ENCODE data around the gene SAFB2. TPM values are rescaled to one million over a fixed set of nuclear protein-coding genes. Genes with fewer than 3 reads are reported as not detected.
A peak's percentile ranks its signal among the peaks of the same experiment; 100 is the strongest.

The SAFB2 gene
- total and polyA plus RNA-seq, 10 of the 15 experiments (the other 5 are each of a cell fraction or from before 2014, with no cell fraction given): 4.5 to 89.2 (median 42.9) TPM

- ChIA-PET RAD21 (ENCODE audit: unreplicated experiment) (interaction anchor here (1.0 kb wide), 1 partner anchor 31 kb away, joined by 3 read pairs; no protein-coding TSS in a partner anchor), SMC1A (ENCODE audit: uncharacterized antibody, unreplicated experiment) (no interaction called here), POLR2A (no interaction called here), CTCF (interaction anchor here (1.3 kb wide), 1 partner anchor 12 kb away, joined by 3 read pairs; no protein-coding TSS in a partner anchor)
- no peak overlapping the region for H2AFZ ChIP-seq (ENCODE audit: control insufficient read depth, low read depth, low read length)
- H3K36me3 ChIP-seq (ENCODE audit: control insufficient read depth in 2 of 2, insufficient read depth in 2 of 2, low read length in 1 of 2): no peaks in the 10 kb centered on the region; a peak in 1 of 4 replicates
- no peak for DNase-seq (ENCODE audit: low read depth, low spot score)
- H3K79me2 ChIP-seq (ENCODE audit: control insufficient read depth, insufficient read depth, low read length): no peaks in the 10 kb centered on the region
- in situ Hi-C loops (cut with MboI) (loop anchor here (5.0 kb wide), 1 partner anchor 521 kb away; no protein-coding TSS in a partner anchor), intact Hi-C loops (cut with micrococcal nuclease; ENCODE audit: unreplicated experiment) (no loop called here)
- H3K9me3 ChIP-seq (replicated peaks; ENCODE audit: control insufficient read depth, insufficient read depth, low read length): no peaks in the 10 kb centered on the region
- no peak overlapping the region for H3K4me2 ChIP-seq (ENCODE audit: control insufficient read depth, insufficient read depth)
- H3K4me3 ChIP-seq: no peak overlapping the region
- H4K20me1 ChIP-seq (ENCODE audit: control insufficient read depth, insufficient read depth): no peaks in the 10 kb centered on the region
- no peak overlapping the region for H3K9ac ChIP-seq (ENCODE audit: control insufficient read depth, insufficient read depth, low read length)
- no peaks in the 10 kb centered on the region for H3K27me3 ChIP-seq (replicated peaks in 1 of 2; ENCODE audit: control insufficient read depth in 2 of 2, insufficient read depth in 2 of 2, low read length in 1 of 2)
- H3K4me1 ChIP-seq (ENCODE audit: control insufficient read depth, insufficient read depth, low read length): no peaks in the 10 kb centered on the region
- peak; percentile 98 for ATAC-seq
- FAIRE-seq: no peak
- H3K27ac ChIP-seq (ENCODE audit: control insufficient read depth, insufficient read depth): no peak overlapping the region
- peak; percentile 79 for TF ChIP-seq RAD21 (IDR thresholded peaks at IDR 0.05; ENCODE audit: insufficient read depth, low read depth, low read length)
- TF ChIP-seq YY1 (IDR thresholded peaks at IDR 0.05; ENCODE audit: low read depth, low read length): peak; percentile 65; the same call in 1 of the 2 replicates
- peak; percentile 61 for TF ChIP-seq SMC3 (IDR thresholded peaks at IDR 0.05; ENCODE audit: borderline replicate concordance, low read length)
- 0 out of 2 replicates have a peak, but pooled peaks have one; percentile 21 for TF ChIP-seq RB1 (IDR thresholded peaks at IDR 0.05; ENCODE audit: borderline replicate concordance)
- TF ChIP-seq TCF7 (IDR thresholded peaks at IDR 0.05; ENCODE audit: borderline replicate concordance): no peak
- TF ChIP-seq, protein P1, sequence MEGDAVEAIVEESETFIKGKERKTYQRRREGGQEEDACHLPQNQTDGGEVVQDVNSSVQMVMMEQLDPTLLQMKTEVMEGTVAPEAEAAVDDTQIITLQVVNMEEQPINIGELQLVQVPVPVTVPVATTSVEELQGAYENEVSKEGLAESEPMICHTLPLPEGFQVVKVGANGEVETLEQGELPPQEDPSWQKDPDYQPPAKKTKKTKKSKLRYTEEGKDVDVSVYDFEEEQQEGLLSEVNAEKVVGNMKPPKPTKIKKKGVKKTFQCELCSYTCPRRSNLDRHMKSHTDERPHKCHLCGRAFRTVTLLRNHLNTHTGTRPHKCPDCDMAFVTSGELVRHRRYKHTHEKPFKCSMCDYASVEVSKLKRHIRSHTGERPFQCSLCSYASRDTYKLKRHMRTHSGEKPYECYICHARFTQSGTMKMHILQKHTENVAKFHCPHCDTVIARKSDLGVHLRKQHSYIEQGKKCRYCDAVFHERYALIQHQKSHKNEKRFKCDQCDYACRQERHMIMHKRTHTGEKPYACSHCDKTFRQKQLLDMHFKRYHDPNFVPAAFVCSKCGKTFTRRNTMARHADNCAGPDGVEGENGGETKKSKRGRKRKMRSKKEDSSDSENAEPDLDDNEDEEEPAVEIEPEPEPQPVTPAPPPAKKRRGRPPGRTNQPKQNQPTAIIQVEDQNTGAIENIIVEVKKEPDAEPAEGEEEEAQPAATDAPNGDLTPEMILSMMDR (IDR thresholded peaks at IDR 0.05 in 2 of 3, conservative IDR thresholded peaks at IDR 0.05 in 1 of 3; ENCODE audit: control insufficient read depth in 2 of 3, extremely low read depth in 1 of 3, insufficient read depth in 1 of 3, low read depth in 3 of 3, low read length in 3 of 3): peak; percentile 92 to 98 (median 92)
- 11% methylated on average over 25 of the region's 28 CpGs for WGBS (ENCODE audit: insufficient coverage, insufficient replicate concordance, low lambda C conversion rate, missing lambda C conversion rate)
- no TSS peak for BruUV-seq (replicated peaks)
These were observed 44.3 kb downstream of the SAFB2 start for GRCh38 chr19:5578097-5578846.
